KMS-11 (cell line): ENCODE measurements around the gene TM2D1.

Experiments
- H2AFZ ChIP-seq: fragments of 200-600 bp; sonication (generic); 2 replicates; pipeline ENCODE4 v1.6.1; 2016; ENCODE audit warnings: antibody characterized with exemption, mixed run types, low read depth
- H3K27ac ChIP-seq: fragments of 200-600 bp; sonication (generic); 2 replicates; pipeline ENCODE4 v1.6.1; 2016; ENCODE audit warnings: mild to moderate bottlenecking, mixed run types
- H3K27me3 ChIP-seq: fragments of 200-600 bp; sonication (generic); 2 replicates; pipeline ENCODE4 v1.6.1; 2017; ENCODE audit warnings: mild to moderate bottlenecking, low read depth, mixed run types, moderate library complexity; ENCODE audit not compliant: insufficient read depth
- H3K36me3 ChIP-seq: fragments of 200-600 bp; sonication (generic); 2 replicates; pipeline ENCODE4 v1.6.1; 2017; ENCODE audit warnings: mild to moderate bottlenecking, mixed run types; ENCODE audit not compliant: insufficient read depth
- H3K4me1 ChIP-seq: fragments of 200-600 bp; sonication (generic); 2 replicates; pipeline ENCODE4 v1.6.1; 2016; ENCODE audit warnings: mild to moderate bottlenecking, low read depth, mixed run types; ENCODE audit not compliant: poor library complexity, severe bottlenecking
- H3K4me2 ChIP-seq: fragments of 200-600 bp; sonication (generic); 2 replicates; pipeline ENCODE4 v1.7.0; 2016; ENCODE audit warnings: mild to moderate bottlenecking, mixed run types
- H3K4me3 ChIP-seq: fragments of 200-600 bp; sonication (generic); IDR thresholded peaks from 2 replicates; pipeline ENCODE4 v1.6.1; 2017; ENCODE audit warnings: low read depth, low read length, mixed read lengths; ENCODE audit not compliant: insufficient read depth
- H3K79me2 ChIP-seq: fragments of 200-600 bp; sonication (generic); 2 replicates; pipeline ENCODE4 v1.6.1; 2016; ENCODE audit warnings: low read depth, mixed run types; ENCODE audit not compliant: insufficient read depth
- H3K9ac ChIP-seq: fragments of 200-600 bp; sonication (generic); 2 replicates; pipeline ENCODE4 v1.6.1; 2016; ENCODE audit warnings: mild to moderate bottlenecking, mixed run types
- H4K20me1 ChIP-seq: fragments of 200-600 bp; sonication (generic); 2 replicates; pipeline ENCODE4 v1.6.1; 2016; ENCODE audit warnings: mild to moderate bottlenecking, mixed run types; ENCODE audit not compliant: insufficient read depth
- TF ChIP-seq, protein P1 (sequence below): fragments of 200-600 bp; sonication (generic); conservative IDR thresholded peaks from 2 replicates; pipeline ENCODE4 v1.6.1; 2017; ENCODE audit warnings: low read depth, mild to moderate bottlenecking, antibody characterized with exemption, low read length, moderate library complexity, mixed read lengths

Gene TM2D1

DNA sequence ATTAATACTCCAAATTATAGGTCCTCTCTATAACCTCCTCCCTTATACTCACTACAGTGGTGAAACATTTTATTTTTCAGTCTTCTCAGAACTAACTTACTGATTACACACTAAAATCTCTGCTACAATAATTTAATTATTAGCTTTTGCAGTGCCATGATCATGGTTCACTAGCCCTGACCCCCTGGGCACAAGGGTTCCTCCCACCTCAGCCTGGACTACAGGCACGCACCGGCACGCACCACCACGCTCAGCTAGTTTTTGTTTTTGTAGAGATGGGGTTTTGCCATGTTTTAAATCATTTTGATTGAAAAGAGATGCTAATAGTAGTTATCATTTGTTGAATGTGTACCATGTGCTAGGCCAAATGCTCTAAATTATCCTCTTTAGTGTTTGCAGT is 23.6 kb upstream of the TM2D1 start:
- H3K79me2 ChIP-seq, result no peaks in the 10 kb centered on the region

DNA sequence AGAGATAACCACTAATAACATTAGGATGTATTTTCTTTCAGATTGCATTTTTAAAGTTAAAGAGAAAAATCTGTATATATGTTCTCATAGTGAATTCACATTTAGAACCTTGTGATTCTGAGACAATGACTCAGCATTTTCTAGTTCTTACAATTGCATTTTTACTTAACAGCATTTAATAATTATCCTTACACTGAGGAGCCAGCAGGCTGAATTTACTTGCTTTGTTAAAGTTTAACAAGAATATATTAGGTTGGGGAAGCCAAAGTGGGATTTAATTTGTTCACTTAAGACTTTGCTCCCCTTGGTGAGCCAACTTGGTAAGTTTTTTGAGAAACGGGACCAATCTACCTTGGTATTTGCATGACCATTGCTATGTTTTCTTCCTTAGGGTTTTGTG is 21.9 kb upstream of the TM2D1 start:
- Histone ChIP-seq H3K27ac (no peak overlapping the region; the same call in 1 of the 2 replicates), H2AFZ (peak overlapping the region; percentile 23; the same call in 1 of the 2 replicates), H3K4me3 (no peak overlapping the region), H3K79me2 (no peaks in the 10 kb centered on the region), H3K27me3 (no peaks in the 10 kb centered on the region), H4K20me1 (no peaks in the 10 kb centered on the region), H3K4me2 (no peak overlapping the region), H3K4me1 (peaks cover 8% of the 10 kb centered on the region), H3K36me3 (no peaks in the 10 kb centered on the region), H3K9ac (no peak overlapping the region)
- TF ChIP-seq, protein P1, sequence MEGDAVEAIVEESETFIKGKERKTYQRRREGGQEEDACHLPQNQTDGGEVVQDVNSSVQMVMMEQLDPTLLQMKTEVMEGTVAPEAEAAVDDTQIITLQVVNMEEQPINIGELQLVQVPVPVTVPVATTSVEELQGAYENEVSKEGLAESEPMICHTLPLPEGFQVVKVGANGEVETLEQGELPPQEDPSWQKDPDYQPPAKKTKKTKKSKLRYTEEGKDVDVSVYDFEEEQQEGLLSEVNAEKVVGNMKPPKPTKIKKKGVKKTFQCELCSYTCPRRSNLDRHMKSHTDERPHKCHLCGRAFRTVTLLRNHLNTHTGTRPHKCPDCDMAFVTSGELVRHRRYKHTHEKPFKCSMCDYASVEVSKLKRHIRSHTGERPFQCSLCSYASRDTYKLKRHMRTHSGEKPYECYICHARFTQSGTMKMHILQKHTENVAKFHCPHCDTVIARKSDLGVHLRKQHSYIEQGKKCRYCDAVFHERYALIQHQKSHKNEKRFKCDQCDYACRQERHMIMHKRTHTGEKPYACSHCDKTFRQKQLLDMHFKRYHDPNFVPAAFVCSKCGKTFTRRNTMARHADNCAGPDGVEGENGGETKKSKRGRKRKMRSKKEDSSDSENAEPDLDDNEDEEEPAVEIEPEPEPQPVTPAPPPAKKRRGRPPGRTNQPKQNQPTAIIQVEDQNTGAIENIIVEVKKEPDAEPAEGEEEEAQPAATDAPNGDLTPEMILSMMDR, result no peak

More for the DNA sequence above, 23.6 kb upstream of the TM2D1 start:
- TF ChIP-seq, protein P1, result no peak
- Histone ChIP-seq H3K4me1 (peaks cover 8% of the 10 kb centered on the region), H3K27ac (no peak overlapping the region), H3K9ac (no peak overlapping the region), H3K27me3 (no peaks in the 10 kb centered on the region), H4K20me1 (no peaks in the 10 kb centered on the region), H3K4me3 (no peak overlapping the region), H3K36me3 (no peaks in the 10 kb centered on the region), H3K4me2 (no peak overlapping the region), H2AFZ (no peak overlapping the region)

DNA sequence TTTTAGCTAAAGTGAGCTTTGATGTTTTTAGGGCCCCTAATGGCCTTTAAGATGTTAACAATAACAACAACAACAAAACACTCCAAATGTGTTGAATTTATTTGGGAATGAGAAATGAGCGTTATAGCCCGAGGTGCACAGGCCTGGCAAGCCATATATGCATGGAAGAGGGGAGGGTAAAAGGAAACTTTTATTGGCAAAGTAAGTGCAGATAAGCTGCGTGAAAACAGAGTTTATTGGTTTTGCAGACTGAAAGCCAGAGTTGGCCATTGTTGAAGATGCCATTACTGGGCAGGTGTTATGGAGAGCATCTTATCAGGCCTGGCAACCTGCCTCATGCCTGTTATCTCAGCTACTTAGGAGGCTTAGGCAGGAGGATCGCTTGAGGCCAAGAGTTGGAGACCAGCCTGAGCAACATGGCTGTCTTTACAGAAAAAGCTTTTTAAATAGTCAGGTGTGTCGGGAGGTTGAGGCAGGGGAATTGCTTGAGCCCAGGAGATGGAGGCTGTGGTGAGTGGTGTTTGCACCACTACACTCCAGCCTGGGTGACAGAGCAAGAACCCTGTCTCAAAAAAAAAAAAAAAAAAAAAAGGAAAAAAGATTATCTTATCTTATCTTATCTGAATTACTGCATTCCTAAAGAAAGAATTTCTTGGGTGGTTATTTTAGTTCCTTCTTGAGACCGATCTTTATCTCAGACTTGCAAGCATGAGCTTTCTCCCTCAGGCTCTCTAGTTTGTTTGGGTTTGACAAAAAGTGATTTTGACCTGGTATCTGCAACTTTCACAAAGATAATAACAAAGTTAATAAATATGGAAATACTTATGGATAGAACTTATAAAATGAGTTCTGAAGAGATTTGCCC is 19.0 kb upstream of the TM2D1 start:
- Histone ChIP-seq H3K79me2 (no peaks in the 10 kb centered on the region), H2AFZ (no peak overlapping the region), H3K4me1 (peaks cover 8% of the 10 kb centered on the region), H3K4me2 (no peak overlapping the region), H3K9ac (no peak overlapping the region), H3K27me3 (no peaks in the 10 kb centered on the region), H3K36me3 (no peaks in the 10 kb centered on the region), H3K4me3 (no peak overlapping the region), H3K27ac (no peak overlapping the region), H4K20me1 (no peaks in the 10 kb centered on the region)
- TF ChIP-seq, protein P1, result no peak

DNA sequence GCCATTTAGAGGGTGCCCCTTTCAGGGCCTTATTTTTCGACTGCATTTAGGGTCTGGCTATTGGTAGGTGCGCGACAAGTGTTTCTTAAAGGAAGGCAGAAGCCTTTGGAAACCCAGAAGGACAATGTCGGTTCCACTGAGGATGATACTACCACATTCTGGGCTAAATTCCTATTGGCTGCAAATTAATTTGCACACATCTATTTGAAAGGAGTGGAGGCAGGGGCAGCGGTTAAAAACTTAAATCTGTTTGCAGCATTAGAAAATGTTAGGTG is 18.4 kb upstream of the TM2D1 start:
- Histone ChIP-seq H3K27ac (no peak overlapping the region), H3K9ac (no peak overlapping the region)
- TF ChIP-seq, protein P1, result no peak

More for the DNA sequence above, 18.4 kb upstream of the TM2D1 start:
- H3K79me2 ChIP-seq, result no peaks in the 10 kb centered on the region
- no peak overlapping the region for H2AFZ ChIP-seq
- no peak overlapping the region for H3K4me2 ChIP-seq
- H3K27me3 ChIP-seq, result no peaks in the 10 kb centered on the region
- H4K20me1 ChIP-seq, result no peaks in the 10 kb centered on the region
- no peak overlapping the region for H3K4me3 ChIP-seq
- H3K4me1 ChIP-seq, result peaks cover 8% of the 10 kb centered on the region
- no peaks in the 10 kb centered on the region for H3K36me3 ChIP-seq
